Smooth muscle cell (in vitro differentiated cells): ENCODE results near the gene HRH3. TPM values are rescaled to one million over a fixed set of nuclear protein-coding genes. Genes with fewer than 3 reads are reported as not detected.

Experiments
- DNase-seq: peaks from one replicate; lab custom pipeline; 2025; ENCODE audit not compliant: unreplicated experiment; lab: John Stamatoyannopoulos, UW
- H2AFZ ChIP-seq: fragments of 200-600 bp; sonication (generic); 2 replicates; pipeline ENCODE4 v1.6.0; 2016; ENCODE audit warnings: antibody characterized with exemption, low read depth, mild to moderate bottlenecking
- H3F3A ChIP-seq: fragments of 200-600 bp; sonication (generic); 2 replicates; pipeline ENCODE4 v1.6.0; 2017; ENCODE audit warnings: antibody characterized with exemption, low read depth
- H3K27ac ChIP-seq: fragments of 200-600 bp; sonication (generic); 2 replicates; pipeline ENCODE4 v1.5.1; 2016; ENCODE audit warnings: low read depth, mild to moderate bottlenecking
- H3K27me3 ChIP-seq: fragments of 200-600 bp; sonication (generic); 2 replicates; pipeline ENCODE4 v1.6.1; 2016; ENCODE audit warnings: low read depth, mild to moderate bottlenecking
- H3K36me3 ChIP-seq: fragments of 200-600 bp; sonication (generic); 2 replicates; pipeline ENCODE4 v1.5.1; 2016; ENCODE audit warnings: low read depth
- H3K4me1 ChIP-seq: fragments of 200-600 bp; sonication (generic); 2 replicates; pipeline ENCODE4 v1.5.1; 2016; ENCODE audit warnings: low read depth
- H3K4me2 ChIP-seq: fragments of 200-600 bp; sonication (generic); 2 replicates; pipeline ENCODE4 v1.6.0; 2016; ENCODE audit warnings: mild to moderate bottlenecking
- H3K4me3 ChIP-seq: fragments of 200-600 bp; sonication (generic); 2 replicates; pipeline ENCODE4 v1.5.1; 2016; ENCODE audit warnings: mild to moderate bottlenecking
- H3K79me2 ChIP-seq: fragments of 200-600 bp; sonication (generic); 2 replicates; pipeline ENCODE4 v1.6.0; 2016; ENCODE audit warnings: low read depth, mild to moderate bottlenecking
- H3K9ac ChIP-seq: fragments of 200-600 bp; sonication (generic); 2 replicates; pipeline ENCODE4 v1.6.0; 2016; ENCODE audit warnings: low read depth
- H3K9me3 ChIP-seq: fragments of 200-600 bp; sonication (generic); replicated peaks from 2 replicates; pipeline ENCODE4 v1.5.1; 2016; ENCODE audit warnings: low read depth
- H4K20me1 ChIP-seq: fragments of 200-600 bp; sonication (generic); 2 replicates; pipeline ENCODE4 v1.6.0; 2016; ENCODE audit warnings: low read depth
- CTCF ChIP-seq: fragments of 200-600 bp; sonication (generic); IDR thresholded peaks from 2 replicates; pipeline ENCODE4 v1.5.1; 2017; ENCODE audit warnings: borderline replicate concordance, mild to moderate bottlenecking, antibody characterized with exemption; ENCODE audit not compliant: insufficient read depth, poor library complexity, severe bottlenecking
- WGBS: methylation state at CpG from one replicate; pipeline ENCODE4 v1.1.7; 2016; ENCODE audit warnings: low lambda C conversion rate; 5-methylcytosine and 5-hydroxymethylcytosine counted together
- polyA plus RNA-seq: library from polyadenylated mRNA; unstranded; fragments of >200 nt; fragmentation: Nextera tagmentation; extraction: Ambion mirVana; gene quantifications from 2 replicates; pipeline ENCODE4 v1.2.1, GENCODE V29; 2016
- total RNA-seq: library from RNA; depleted of rRNA; stranded (reverse); fragments of >200 nt; gene quantifications from 2 replicates; pipeline ENCODE4 v1.2.3, GENCODE V29; 2014

HRH3 gene
- total and polyA plus RNA-seq, 2 experiments from 2014 or later: not detected

DNA sequence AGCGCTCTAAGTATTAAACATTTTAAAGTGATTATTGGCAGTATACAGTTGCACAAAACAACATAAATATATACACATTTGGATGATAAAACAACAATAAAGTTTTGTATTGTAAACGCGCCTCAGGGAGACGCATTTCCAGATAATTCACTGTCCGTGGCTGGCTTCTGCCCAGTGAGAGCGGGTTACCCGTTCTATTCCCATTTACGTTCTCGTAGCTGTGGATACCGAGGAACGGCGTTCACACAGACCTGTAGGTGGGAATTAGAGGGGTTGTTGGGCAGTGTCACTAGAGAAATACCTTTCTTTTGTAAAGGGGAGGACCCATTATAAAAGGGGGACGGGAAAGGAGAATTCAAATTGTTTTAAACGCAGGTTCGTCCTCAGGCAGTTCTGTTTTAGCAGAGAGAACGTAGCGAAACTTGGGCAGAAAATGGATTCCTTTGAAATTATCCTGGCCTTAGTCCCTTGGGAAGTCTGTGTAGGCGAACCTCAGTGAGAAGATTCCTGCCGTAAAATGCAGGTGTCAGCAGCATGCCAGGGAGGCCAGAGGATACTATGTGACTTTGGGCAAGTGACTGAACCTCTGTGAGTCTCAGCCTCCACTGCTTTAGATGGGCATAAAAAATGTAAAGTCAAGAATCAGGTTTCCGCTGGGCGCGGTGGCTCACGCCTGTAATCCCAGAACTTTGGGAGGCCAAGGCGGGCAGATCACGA lies 36.5 kb downstream of the HRH3 start:
- TF ChIP-seq CTCF: no peak
- no peaks in the 10 kb centered on the region for H3K27me3 ChIP-seq
- H3K4me1 ChIP-seq: peaks cover 11% of the 10 kb centered on the region
- peaks cover 16% of the 10 kb centered on the region for H4K20me1 ChIP-seq
- peak overlapping the region; percentile 87 for H3K4me3 ChIP-seq
- peaks cover 52% of the 10 kb centered on the region for H3K79me2 ChIP-seq
- peak overlapping the region; percentile 86 for H3K27ac ChIP-seq
- H3F3A ChIP-seq: peaks cover 12% of the 10 kb centered on the region
- DNase-seq: no peak
- H2AFZ ChIP-seq: peak overlapping the region; percentile 67
- H3K9me3 ChIP-seq: no peaks in the 10 kb centered on the region
- WGBS: 32% methylated on average over 25 of the region's 25 CpGs
- H3K36me3 ChIP-seq: no peaks in the 10 kb centered on the region
- peak overlapping the region; percentile 100 for H3K4me2 ChIP-seq
- peak overlapping the region; percentile 99 for H3K9ac ChIP-seq

DNA sequence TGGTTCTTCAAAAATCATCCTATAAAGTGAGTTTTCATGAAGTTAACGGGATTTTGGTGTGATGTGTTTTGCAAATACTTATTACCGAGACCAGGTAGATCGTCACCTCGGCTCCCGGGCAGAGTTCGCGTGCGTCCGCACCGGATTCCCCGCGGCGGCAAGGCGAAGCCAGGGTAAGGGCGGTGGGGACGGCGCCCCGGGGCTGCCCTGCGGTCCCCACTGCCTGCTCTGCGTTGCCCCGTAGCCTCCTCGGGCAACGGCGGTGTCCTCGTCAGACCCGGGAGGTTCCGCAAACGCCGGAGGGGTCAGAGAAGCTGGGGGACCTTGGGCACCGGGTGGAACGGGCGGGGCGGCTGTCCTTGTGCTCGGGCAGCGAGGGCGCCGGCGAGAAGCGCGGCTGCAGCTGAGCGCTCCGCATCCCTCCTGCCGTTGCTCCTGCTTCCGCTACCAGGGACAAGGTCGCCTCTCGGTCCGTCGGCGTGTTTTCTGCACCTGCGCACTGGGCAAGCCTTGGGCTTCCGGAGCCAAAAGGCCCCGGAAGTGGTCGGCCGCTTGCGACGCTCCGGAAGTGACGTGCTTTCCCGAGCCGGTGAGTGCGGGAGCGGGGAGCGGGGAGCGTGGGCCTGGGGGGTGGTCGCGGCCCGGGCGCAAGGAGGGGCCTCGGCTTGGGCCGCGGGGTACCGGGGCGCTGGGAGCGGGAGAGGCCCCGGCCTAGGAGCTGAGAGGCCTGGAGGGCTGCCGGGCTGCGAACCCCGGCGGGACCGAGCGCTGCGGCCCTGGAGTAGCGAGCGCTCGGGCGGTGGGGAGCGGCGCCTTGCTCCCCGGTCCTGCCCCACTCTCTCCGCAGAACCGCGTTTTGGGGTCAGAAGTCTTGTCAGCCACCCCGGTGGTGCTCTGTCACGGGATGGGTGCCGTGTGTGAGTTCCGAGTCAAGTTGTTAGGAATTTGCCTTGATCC lies 37.3 kb downstream of the HRH3 start, which contains the start of gene MTG2:
MTG2 (plus strand) TSS at position 560 of the 957 bp plus-strand sequence. CDS start 10,393 bp downstream, outside the sequence.
- Histone ChIP-seq H2AFZ (peak within 1 kb of the TSS; percentile 71), H3K79me2 (peaks cover 44% of the 10 kb centered on the region), H3K36me3 (no peaks in the 10 kb centered on the region), H3K4me2 (peak within 1 kb of the TSS; percentile 100), H3K4me3 (peak within 1 kb of the TSS; percentile 87), H3F3A (peaks cover 12% of the 10 kb centered on the region), H3K4me1 (peaks cover 11% of the 10 kb centered on the region), H3K27me3 (no peaks in the 10 kb centered on the region), H3K9ac (peak within 1 kb of the TSS; percentile 99), H3K27ac (peak within 1 kb of the TSS; percentile 86), H3K9me3 (no peaks in the 10 kb centered on the region), H4K20me1 (peaks cover 8% of the 10 kb centered on the region)
- under 1% methylated on average over 87 of the region's 96 CpGs for WGBS
- no peak for TF ChIP-seq CTCF
- peak; percentile 77 for DNase-seq

GRCh38 chr20:62181808-62182207 lies 38.3 kb downstream of the HRH3 start:
- Histone ChIP-seq H3K4me1 (peaks cover 11% of the 10 kb centered on the region), H3K36me3 (no peaks in the 10 kb centered on the region), H4K20me1 (peaks cover 3% of the 10 kb centered on the region), H2AFZ (no peak overlapping the region), H3K4me3 (peak overlapping the region; percentile 87), H3K27ac (peak overlapping the region; percentile 86), H3K27me3 (no peaks in the 10 kb centered on the region), H3K79me2 (peaks cover 35% of the 10 kb centered on the region), H3K4me2 (peak overlapping the region; percentile 100), H3F3A (peaks cover 12% of the 10 kb centered on the region), H3K9me3 (no peaks in the 10 kb centered on the region), H3K9ac (peak overlapping the region; percentile 99)
- TF ChIP-seq CTCF: no peak
- no peak for DNase-seq
- 93% methylated on average over 2 of the region's 2 CpGs for WGBS
